A549 (cell line): ENCODE results near the gene FAM120B. TPM values are rescaled to one million over a fixed set of nuclear protein-coding genes. Genes with fewer than 3 reads are reported as not detected.
A peak's percentile ranks its signal among the peaks of the same experiment; 100 is the strongest.

Source experiments
- ATAC-seq, 2 experiments: fragments of 200-7000 bp in 1 of 2; fragments of >200 bp in 1 of 2; cut with Nextera tagmentation in 1 of 2; cut with Tn5 transposase in 1 of 2; 3 replicates each; pipeline versions ENCODE4 v1.8.0 to v1.9.1; 2018 to 2020; ENCODE audit warnings: mild to moderate bottlenecking in 1 of 2, moderate library complexity in 1 of 2
- CTCF ChIA-PET: fragments of 300-600 bp; sonication (Branson Sonifier 250); formaldehyde crosslinking; extraction: SDS; loops from one replicate; lab custom pipeline; 2021; ENCODE audit warnings: antibody characterized with exemption, inconsistent platforms; lab: Yijun Ruan, JAX
- POLR2A ChIA-PET: fragments of 350-600 bp; formaldehyde crosslinking; extraction: SDS; loops from one replicate; lab custom pipeline; 2021; ENCODE audit warnings: antibody characterized with exemption, inconsistent platforms; lab: Yijun Ruan, JAX
- DNase-seq, 2 experiments: peaks; one replicate each; pipeline versions ENCODE4 v3.0.0 to v3.0.0-alpha.2; 2011 to 2016; ENCODE audit warnings: low read depth in 1 of 2, low spot score in 1 of 2
- FAIRE-seq: peaks from 2 replicates; lab custom pipeline; 2011; peaks lifted over from hg19 to GRCh38; lab: Jason Lieb, UNC
- H3K27ac ChIP-seq, 2 experiments: fragments of >200 bp; sonication (Bioruptor Twin); formaldehyde crosslinking; 3 replicates each; pipeline ENCODE4 v1.5.1; 2016 to 2017
- H3K4me1 ChIP-seq: fragments of >200 bp; sonication (Bioruptor Twin); formaldehyde crosslinking; 3 replicates; pipeline ENCODE4 v1.6.1; 2016
- H3K4me2 ChIP-seq: fragments of >200 bp; sonication (Bioruptor Twin); formaldehyde crosslinking; 3 replicates; pipeline ENCODE4 v1.6.1; 2016
- H3K4me3 ChIP-seq: fragments of >200 bp; sonication (Bioruptor Twin); formaldehyde crosslinking; 3 replicates; pipeline ENCODE4 v1.5.1; 2016
- H3K9me3 ChIP-seq: fragments of >200 bp; sonication (Bioruptor Twin); formaldehyde crosslinking; 3 replicates; pipeline ENCODE4 v1.6.1; 2016
- ATOH8 ChIP-seq: fragments of 250-450 bp; sonication (Bioruptor Pico); IDR thresholded peaks from 2 replicates; pipeline ENCODE4 v1.5.0; 2020; ENCODE audit warnings: low read depth, mild to moderate bottlenecking, moderate library complexity
- BCL3 ChIP-seq: fragments of >200 bp; sonication (Bioruptor Twin); formaldehyde crosslinking; IDR thresholded peaks from 3 replicates; pipeline ENCODE4 v1.6.1; 2016
- ESRRA ChIP-seq: fragments of 150-350 bp; IDR thresholded peaks from 2 replicates; pipeline ENCODE4 v1.6.1; 2014; ENCODE audit warnings: mild to moderate bottlenecking, low read length, borderline replicate concordance
- FOSB ChIP-seq: fragments of 250-450 bp; sonication (Bioruptor Pico); IDR thresholded peaks from 2 replicates; pipeline ENCODE4 v1.5.0; 2020; ENCODE audit warnings: mild to moderate bottlenecking, moderate library complexity
- FOSL2 ChIP-seq, 2 experiments: fragments of 450-650 bp in 1 of 2; fragments of >200 bp in 1 of 2; sonication (Bioruptor Twin) in 1 of 2; formaldehyde crosslinking; IDR thresholded peaks; 2 replicates each; pipeline versions ENCODE4 v1.5.0 to v1.6.1; 2016 to 2020; ENCODE audit warnings: mild to moderate bottlenecking in 1 of 2, moderate library complexity in 1 of 2
- GATA3 ChIP-seq: IDR thresholded peaks from 2 replicates; pipeline ENCODE4 v1.6.1; 2012; ENCODE audit warnings: borderline replicate concordance
- HOXA7 ChIP-seq: fragments of 250-450 bp; sonication (Bioruptor Pico); IDR thresholded peaks from 2 replicates; pipeline ENCODE4 v1.5.0; 2020; ENCODE audit warnings: mild to moderate bottlenecking, moderate library complexity
- HOXB13 ChIP-seq: fragments of 250-450 bp; sonication (Bioruptor Pico); IDR thresholded peaks from 2 replicates; pipeline ENCODE4 v1.5.0; 2020; ENCODE audit warnings: low read depth, mild to moderate bottlenecking, moderate library complexity
- JUN ChIP-seq, 2 experiments: fragments of >200 bp; sonication (Bioruptor Twin); formaldehyde crosslinking; IDR thresholded peaks; 2 replicates in 1 of 2; 3 replicates in 1 of 2; pipeline ENCODE4 v1.6.1; 2016 to 2017
- MAFK ChIP-seq: fragments of 450-650 bp; IDR thresholded peaks from 2 replicates; pipeline ENCODE4 v1.6.1; 2014; ENCODE audit not compliant: partially characterized antibody
- MAX ChIP-seq: IDR thresholded peaks from 2 replicates; pipeline ENCODE4 v1.6.1; 2012
- RAD21 ChIP-seq, 2 experiments: fragments of >200 bp in 1 of 2; sonication (Bioruptor Twin) in 1 of 2; formaldehyde crosslinking in 1 of 2; IDR thresholded peaks in 1 of 2; conservative IDR thresholded peaks in 1 of 2; 2 replicates in 1 of 2; 3 replicates in 1 of 2; pipeline ENCODE4 v1.6.1; 2012 to 2018; ENCODE audit warnings: inconsistent platforms in 1 of 2
- RCOR1 ChIP-seq: fragments of 150-350 bp; IDR thresholded peaks from 2 replicates; pipeline ENCODE4 v1.6.1; 2014; ENCODE audit warnings: antibody characterized with exemption, low read length, low read depth
- SMC3 ChIP-seq: fragments of >200 bp; sonication (Bioruptor Twin); formaldehyde crosslinking; IDR thresholded peaks from 3 replicates; pipeline ENCODE4 v1.6.1; 2018; ENCODE audit warnings: inconsistent platforms
- TP53 ChIP-seq: fragments of 250-450 bp; sonication (Bioruptor Pico); IDR thresholded peaks from 2 replicates; pipeline ENCODE4 v1.5.0; 2021; ENCODE audit warnings: mild to moderate bottlenecking, moderate library complexity
- ZC3H11A ChIP-seq: fragments of 450-650 bp; IDR thresholded peaks from 2 replicates; pipeline ENCODE4 v1.6.1; 2014; ENCODE audit warnings: antibody characterized with exemption, mild to moderate bottlenecking
- ZFP36 ChIP-seq: fragments of 450-650 bp; IDR thresholded peaks from 2 replicates; pipeline ENCODE4 v1.6.1; 2014; ENCODE audit warnings: borderline replicate concordance; ENCODE audit not compliant: partially characterized antibody
- WGBS: methylation state at CpG from one replicate; pipeline ENCODE4 v1.1.6; 2017; ENCODE audit errors: missing lambda C conversion rate; 5-methylcytosine and 5-hydroxymethylcytosine counted together
- polyA plus RNA-seq, 4 experiments: library from polyadenylated mRNA; depleted of rRNA in 3 of 4; stranded (reverse); fragments of >200 nt; fragmentation: RNase III in 1 of 4; extraction: RNeasy Plus Mini Kit Qiagen cat#74134 plus additional on column Dnase treatment in 1 of 4; gene quantifications; 2 replicates in 3 of 4; 3 replicates in 1 of 4; pipeline ENCODE4 v1.2.3, GENCODE V29; 2011 to 2017
- TF ChIP-seq, protein P1 (sequence below): fragments of 450-650 bp; IDR thresholded peaks from 2 replicates; pipeline ENCODE4 v1.6.1; 2014; ENCODE audit warnings: antibody characterized with exemption

The FAM120B gene
- polyA plus RNA-seq, 2 of the 4 experiments (the other 2 are of a cell fraction), result 7.0 to 7.7 TPM

DNA sequence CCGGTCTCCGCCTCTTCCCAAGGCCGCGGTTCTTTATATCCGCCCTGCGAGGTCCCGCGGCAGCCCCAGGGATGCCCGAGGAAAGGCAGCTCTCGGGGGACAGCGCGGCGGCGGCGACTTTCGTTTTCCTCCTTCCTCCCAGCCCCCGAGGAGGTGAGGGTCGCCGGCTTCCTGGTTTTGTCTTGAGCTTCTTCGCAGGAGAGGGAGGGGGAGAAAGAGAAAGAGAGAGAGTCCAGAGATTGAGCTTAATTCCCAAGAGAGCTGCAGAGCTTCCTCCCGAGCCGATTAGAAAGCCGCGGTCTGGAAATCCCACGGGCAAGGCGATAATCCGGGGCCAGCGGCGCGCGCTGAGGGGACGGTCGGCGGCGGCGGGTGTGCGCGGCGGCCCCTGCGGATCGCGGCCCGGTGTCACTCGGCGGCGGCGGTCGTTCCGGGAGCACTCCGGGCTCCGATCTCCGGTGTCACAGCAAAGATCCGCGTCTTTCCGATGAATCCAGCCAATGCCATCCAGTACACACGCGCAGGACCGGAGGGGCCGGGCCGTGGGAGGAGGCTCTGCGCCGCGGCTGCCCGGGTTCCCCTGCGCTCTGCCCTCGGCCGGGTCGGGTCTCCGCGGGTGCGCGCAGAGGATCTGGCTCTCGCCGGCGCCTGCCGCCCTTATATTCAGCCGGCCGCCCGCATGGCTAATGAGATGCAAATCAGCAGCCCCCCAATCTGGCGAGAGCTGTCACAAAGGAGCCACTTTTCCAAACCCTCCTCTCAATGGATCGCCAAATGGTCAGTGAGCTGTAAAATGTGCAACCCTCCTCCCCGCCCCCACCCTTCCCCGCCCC lies 16.0 kb upstream of the FAM120B start, which contains the start of gene DLL1:
Gene DLL1 (minus strand): TSS at position 783 of the 833 bp plus-strand sequence. CDS start 939 bp downstream, outside the sequence.
- ChIA-PET POLR2A (no interaction called here), CTCF (no interaction called here)
- Histone ChIP-seq H3K4me1 (peaks cover 20% of the 10 kb centered on the region; the same call in 2 of the 3 replicates), H3K4me3 (peak within 1 kb of the TSS; percentile 62), H3K27ac (peak within 1 kb of the TSS in 1 of 2 experiments; percentile 29; a peak in 3 of 6 replicates), H3K9me3 (no peaks in the 10 kb centered on the region), H3K4me2 (peak within 1 kb of the TSS; percentile 97)
- ATAC-seq (peak; percentile 35 to 48; a peak in 3 of 6 replicates), FAIRE-seq (no peak), DNase-seq (no peak)
- WGBS, result 2% methylated on average over 32 of the region's 83 CpGs
- TF ChIP-seq ZC3H11A (no peak), TP53 (CRISPR knock-in tag) (no peak), RCOR1 (no peak), SMC3 (no peak)

GRCh38 chr6:170291271-170292110 lies 15.1 kb upstream of the FAM120B start:
- peak; percentile 6 to 23; a peak in 1 of 5 replicates for TF ChIP-seq RAD21 (conservative IDR thresholded peaks at IDR 0.05 in 1 of 2, IDR thresholded peaks at IDR 0.05 in 1 of 2)
- TF ChIP-seq, protein P1, sequence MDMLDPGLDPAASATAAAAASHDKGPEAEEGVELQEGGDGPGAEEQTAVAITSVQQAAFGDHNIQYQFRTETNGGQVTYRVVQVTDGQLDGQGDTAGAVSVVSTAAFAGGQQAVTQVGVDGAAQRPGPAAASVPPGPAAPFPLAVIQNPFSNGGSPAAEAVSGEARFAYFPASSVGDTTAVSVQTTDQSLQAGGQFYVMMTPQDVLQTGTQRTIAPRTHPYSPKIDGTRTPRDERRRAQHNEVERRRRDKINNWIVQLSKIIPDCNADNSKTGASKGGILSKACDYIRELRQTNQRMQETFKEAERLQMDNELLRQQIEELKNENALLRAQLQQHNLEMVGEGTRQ, result no peak
- peak overlapping the region; percentile 62 for H3K4me3 ChIP-seq
- POLR2A ChIA-PET, result no interaction called here

GRCh38 chr6:170292111-170292406 lies 14.5 kb upstream of the FAM120B start:
- CTCF ChIA-PET, result interaction anchor here (1.5 to 2.0 kb wide), 3 partner anchors 238 to 460 kb away, joined by 3 to 6 read pairs (median 3); no protein-coding TSS in a partner anchor
- ATAC-seq (no peak), FAIRE-seq (no peak), DNase-seq (no peak)
- H3K4me2 ChIP-seq, result peak overlapping the region; percentile 97
- H3K27ac ChIP-seq, result no peak overlapping the region
- 8% methylated on average over 10 of the region's 11 CpGs for WGBS
- POLR2A ChIA-PET, result no interaction called here
- H3K4me1 ChIP-seq, result peaks cover 25% of the 10 kb centered on the region; the same call in 2 of the 3 replicates
- TF ChIP-seq JUN (IDR thresholded peaks at IDR 0.05) (no peak), ZFP36 (no peak), HOXB13 (CRISPR knock-in tag) (no peak), GATA3 (no peak), MAX (no peak), FOSL2 (IDR thresholded peaks at IDR 0.05) (no peak), FOSL2 (CRISPR knock-in tag; IDR thresholded peaks at IDR 0.05) (no peak), ESRRA (no peak), ZC3H11A (no peak), BCL3 (no peak), ATOH8 (CRISPR knock-in tag) (no peak), MAFK (no peak), FOSB (CRISPR knock-in tag) (no peak), HOXA7 (CRISPR knock-in tag) (no peak)
- peak overlapping the region; percentile 62; the same call in 2 of the 3 replicates for H3K4me3 ChIP-seq
- no peaks in the 10 kb centered on the region for H3K9me3 ChIP-seq

More at GRCh38 chr6:170291271-170292110, 15.1 kb upstream of the FAM120B start:
- no peaks in the 10 kb centered on the region for H3K9me3 ChIP-seq
- peak; percentile 32 to 52; a peak in 5 of 6 replicates for ATAC-seq
- CTCF ChIA-PET, result interaction anchor here (1.5 to 2.0 kb wide), 2 partner anchors 239 to 459 kb away, joined by 3 to 6 read pairs; no protein-coding TSS in a partner anchor
- no peak for DNase-seq
- WGBS, result 0% methylated on average over 8 of the region's 87 CpGs
- no peak overlapping the region for H3K27ac ChIP-seq
- peaks cover 25% of the 10 kb centered on the region; the same call in 2 of the 3 replicates for H3K4me1 ChIP-seq
- no peak for FAIRE-seq
- H3K4me2 ChIP-seq, result peak overlapping the region; percentile 97
